WI38 (cell line): Measurements from ENCODE around the gene STIP1.

Experiments used
- H3K4me3 ChIP-seq: 2 replicates; pipeline ENCODE4 v1.5.1; 2011; ENCODE audit warnings: low read depth, mild to moderate bottlenecking, control low read depth, low read length
- CTCF ChIP-seq: IDR thresholded peaks from 2 replicates; pipeline ENCODE4 v1.5.1; 2012; ENCODE audit warnings: low read depth, mild to moderate bottlenecking, control low read depth, low read length

The STIP1 gene

GRCh38 chr11:64204080-64204440 lies 18.1 kb downstream of the STIP1 start:
- no peak overlapping the region for H3K4me3 ChIP-seq
- TF ChIP-seq CTCF = no peak

GRCh38 chr11:64204464-64204989 lies 18.6 kb downstream of the STIP1 start:
- no peak overlapping the region for H3K4me3 ChIP-seq

DNA sequence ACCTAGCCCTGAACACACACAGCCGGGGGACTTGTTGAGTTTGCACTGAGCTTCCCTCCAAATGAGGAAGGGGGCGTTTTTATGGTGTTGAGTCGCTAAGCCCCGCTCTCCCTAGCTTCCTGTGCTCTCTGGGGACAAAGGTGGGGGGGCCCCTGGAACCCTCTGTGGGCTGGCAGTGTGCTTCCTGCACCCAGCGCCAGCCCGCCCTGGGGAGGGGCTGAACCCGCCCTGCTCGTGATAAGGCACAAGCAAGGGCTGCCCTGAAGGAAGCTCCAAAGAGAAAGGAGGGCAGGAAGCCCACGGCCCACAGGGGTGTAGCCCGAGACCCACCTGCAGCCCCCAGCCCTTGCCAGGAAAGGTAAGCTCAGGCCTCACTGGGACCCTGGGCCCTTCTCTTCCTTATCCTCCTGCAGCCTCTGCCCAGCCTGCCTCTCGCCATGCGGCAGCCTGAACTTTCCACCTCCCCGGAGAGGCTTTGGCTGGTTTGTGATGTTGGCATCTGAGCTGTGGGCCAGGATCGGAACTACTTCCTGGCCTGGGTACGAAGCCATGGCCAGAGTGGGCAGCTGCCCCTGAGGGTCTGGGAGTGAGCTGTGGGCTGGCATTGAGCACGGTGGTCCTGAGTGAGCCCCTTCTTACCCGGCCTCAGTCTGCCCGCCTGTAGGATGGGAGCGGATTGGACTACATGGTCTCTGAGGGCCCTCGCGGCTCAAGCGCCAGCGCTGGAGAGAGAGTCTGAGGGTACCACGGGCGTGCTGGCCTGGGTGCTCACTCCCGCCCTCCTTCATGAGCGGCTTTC lies 20.7 kb downstream of the STIP1 start, which contains the start of gene FERMT3:
Gene FERMT3 (plus strand): TSS at position 265 of the 799 bp plus-strand sequence. CDS start 644 bp downstream, outside the sequence.
- H3K4me3 ChIP-seq = no peak within 1 kb of the TSS
- TF ChIP-seq CTCF = no peak

More at GRCh38 chr11:64204464-64204989, 18.6 kb downstream of the STIP1 start:
- peak; percentile 62 for TF ChIP-seq CTCF

- TF ChIP-seq CTCF = no peak
- no peak overlapping the region for H3K4me3 ChIP-seq
Measured at GRCh38 chr11:64207256-64208085, 21.5 kb downstream of the STIP1 start.

DNA sequence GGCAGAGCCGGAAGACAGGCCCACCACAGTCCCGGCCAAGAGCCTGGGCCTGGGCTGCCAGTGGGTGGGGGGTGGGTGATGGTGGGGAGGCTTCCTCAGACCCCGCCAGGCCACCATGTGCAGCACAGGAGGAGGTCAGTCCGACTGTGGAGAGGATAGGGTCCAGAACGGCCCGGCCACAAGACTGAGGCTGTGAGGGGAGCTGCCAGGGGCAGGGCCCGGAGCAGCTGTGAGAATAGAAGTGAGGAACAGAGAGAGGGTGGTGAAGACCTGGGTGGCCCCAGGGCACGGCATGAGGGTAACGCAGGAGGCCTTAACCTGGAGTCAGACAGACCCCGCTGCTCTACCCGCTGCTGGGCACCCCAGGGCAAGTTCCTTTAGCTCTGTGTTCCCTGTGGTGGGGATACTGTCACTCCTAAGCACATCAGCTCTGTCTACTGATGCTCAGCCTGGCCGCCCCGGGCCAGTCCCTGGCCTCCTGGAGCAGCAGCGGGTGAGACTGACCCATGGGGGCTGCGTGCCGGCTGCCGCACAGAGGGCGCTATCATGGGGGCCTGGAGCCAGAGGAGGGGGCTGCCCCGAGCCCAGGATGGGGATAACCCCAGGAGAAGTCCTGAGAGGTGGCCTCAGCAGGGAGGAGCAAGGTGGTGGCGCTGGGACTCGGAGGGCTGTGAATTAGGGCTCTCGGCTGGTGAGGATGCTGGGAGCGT lies 22.3 kb downstream of the STIP1 start:
- TF ChIP-seq CTCF = no peak
- H3K4me3 ChIP-seq = no peak overlapping the region

DNA sequence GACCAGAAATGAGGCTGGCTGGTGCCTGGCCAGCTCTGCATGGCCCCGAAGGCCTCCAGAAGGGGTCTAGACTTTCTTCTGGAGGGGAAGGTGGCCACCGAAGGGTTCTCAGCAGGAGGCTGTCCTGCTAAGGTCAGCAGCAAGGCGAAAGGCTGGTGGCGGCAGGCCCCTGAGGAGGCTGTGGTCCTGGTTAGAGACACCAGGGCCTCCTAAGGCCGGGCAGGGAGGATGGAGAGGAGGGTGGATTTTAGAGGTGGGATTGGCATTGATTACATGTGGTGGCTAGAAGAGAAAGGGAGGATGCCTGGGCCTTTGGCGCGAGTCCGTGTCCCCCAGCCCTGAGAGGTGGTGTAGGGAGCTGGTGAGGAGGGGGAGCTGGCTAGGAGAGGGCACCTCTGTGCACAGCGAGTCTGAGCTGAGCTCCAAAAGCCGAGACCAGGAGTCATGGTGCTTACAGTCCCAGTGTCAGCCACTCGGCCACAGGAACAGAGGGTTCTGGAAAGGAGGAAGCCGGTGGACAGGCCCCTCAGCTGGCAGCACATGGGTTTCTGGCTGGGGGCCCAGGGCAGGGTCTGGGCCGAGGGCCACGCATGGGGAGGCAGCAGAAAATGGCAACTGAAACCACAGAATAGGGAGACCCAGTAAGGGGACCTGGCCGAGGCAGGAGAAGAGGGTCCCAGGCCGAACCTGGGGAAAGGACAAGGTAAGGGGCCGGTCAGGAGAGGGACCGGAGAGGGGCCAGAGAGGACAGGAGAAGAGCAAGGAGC lies 23.0 kb downstream of the STIP1 start:
- no peak overlapping the region for H3K4me3 ChIP-seq
- TF ChIP-seq CTCF = no peak
